H9 (cell line): ENCODE measurements around the gene CPXM1. TPM values are rescaled to one million over a fixed set of nuclear protein-coding genes. Genes with fewer than 3 reads are reported as not detected.

ENCODE experiments used
- DNase-seq: peaks from one replicate; pipeline ENCODE4 v3.0.0-alpha.2; 2017
- H2AFZ ChIP-seq: one replicate; pipeline ENCODE4 v1.6.1; 2013; ENCODE audit warnings: mild to moderate bottlenecking, low read length, control low read depth, moderate library complexity
- H2AK5ac ChIP-seq: 2 replicates; pipeline ENCODE4 v1.6.1; 2013; ENCODE audit warnings: low read length, control low read depth, mixed read lengths; ENCODE audit not compliant: insufficient read length
- H2BK120ac ChIP-seq: one replicate; pipeline ENCODE4 v1.6.1; 2013; ENCODE audit warnings: low read depth, mild to moderate bottlenecking, low read length, control low read depth, inconsistent platforms; ENCODE audit not compliant: poor library complexity, severe bottlenecking
- H2BK12ac ChIP-seq: 2 replicates; pipeline ENCODE4 v1.6.1; 2013; ENCODE audit warnings: low read length, control low read depth, mixed read lengths, low read depth; ENCODE audit not compliant: insufficient read length
- H2BK15ac ChIP-seq: 2 replicates; pipeline ENCODE4 v1.6.1; 2013; ENCODE audit warnings: low read depth, low read length, control low read depth
- H2BK20ac ChIP-seq: one replicate; pipeline ENCODE4 v1.6.1; 2013; ENCODE audit warnings: low read depth, mild to moderate bottlenecking, low read length, control low read depth, inconsistent platforms; ENCODE audit not compliant: poor library complexity, severe bottlenecking
- H2BK5ac ChIP-seq: 2 replicates; pipeline ENCODE4 v1.6.1; 2013; ENCODE audit warnings: low read length, control low read depth, mixed read lengths; ENCODE audit not compliant: insufficient read length
- H3K14ac ChIP-seq: 2 replicates; pipeline ENCODE4 v1.6.1; 2013; ENCODE audit warnings: low read length, control low read depth; ENCODE audit not compliant: insufficient read depth
- H3K18ac ChIP-seq: 2 replicates; pipeline ENCODE4 v1.6.1; 2013; ENCODE audit warnings: low read depth, mild to moderate bottlenecking, mixed read lengths, low read length, control low read depth; ENCODE audit not compliant: insufficient read length
- H3K23ac ChIP-seq: 2 replicates; pipeline ENCODE4 v1.6.1; 2013; ENCODE audit warnings: low read length, control low read depth, mixed read lengths, low read depth; ENCODE audit not compliant: insufficient read length
- H3K23me2 ChIP-seq: 2 replicates; pipeline ENCODE4 v1.6.1; 2013; ENCODE audit warnings: low read depth, mild to moderate bottlenecking, mixed read lengths, low read length, control low read depth; ENCODE audit not compliant: insufficient read length, poor library complexity, severe bottlenecking
- H3K27ac ChIP-seq: 2 replicates; pipeline ENCODE4 v1.5.1; 2013; ENCODE audit warnings: low read length, control low read depth, mixed read lengths, low read depth; ENCODE audit not compliant: insufficient read length
- H3K27me3 ChIP-seq: 2 replicates; pipeline ENCODE4 v1.6.1; 2013; ENCODE audit warnings: low read length, control low read depth, inconsistent platforms; ENCODE audit not compliant: insufficient read depth
- H3K4ac ChIP-seq: 2 replicates; pipeline ENCODE4 v1.6.1; 2013; ENCODE audit warnings: low read depth, mild to moderate bottlenecking, control low read depth, inconsistent platforms, low read length, moderate library complexity
- H3K4me1 ChIP-seq: 2 replicates; pipeline ENCODE4 v1.6.1; 2013; ENCODE audit warnings: low read length, control low read depth, inconsistent platforms; ENCODE audit not compliant: insufficient read depth
- H3K4me2 ChIP-seq: 2 replicates; pipeline ENCODE4 v1.6.1; 2013; ENCODE audit warnings: low read length, control low read depth, mixed read lengths; ENCODE audit not compliant: insufficient read length, insufficient read depth
- H3K56ac ChIP-seq: 2 replicates; pipeline ENCODE4 v1.6.1; 2013; ENCODE audit warnings: low read depth, mild to moderate bottlenecking, mixed read lengths, low read length, control low read depth; ENCODE audit not compliant: insufficient read length
- H3K79me1 ChIP-seq: 2 replicates; pipeline ENCODE4 v1.6.1; 2013; ENCODE audit warnings: low read depth, mild to moderate bottlenecking, moderate library complexity, low read length, control low read depth, inconsistent platforms; ENCODE audit not compliant: insufficient read depth, poor library complexity, severe bottlenecking
- H3K79me2 ChIP-seq: 2 replicates; pipeline ENCODE4 v1.6.1; 2013; ENCODE audit warnings: low read length, control low read depth, inconsistent platforms; ENCODE audit not compliant: insufficient read depth
- H3K9ac ChIP-seq: 2 replicates; pipeline ENCODE4 v1.6.1; 2013; ENCODE audit warnings: low read length, control low read depth, mixed read lengths; ENCODE audit not compliant: insufficient read length; ENCODE audit errors: extremely low read depth
- H3K9me3 ChIP-seq: one replicate; pipeline ENCODE4 v1.6.1; 2013; ENCODE audit warnings: low read depth, low read length, inconsistent platforms; ENCODE audit not compliant: control insufficient read depth
- H3T11ph ChIP-seq: one replicate; pipeline ENCODE4 v1.6.1; 2013; ENCODE audit warnings: mild to moderate bottlenecking, low read length, control low read depth, inconsistent platforms
- H4K20me1 ChIP-seq: one replicate; pipeline ENCODE4 v1.6.1; 2013; ENCODE audit not compliant: control insufficient read depth, insufficient read length, insufficient read depth
- H4K5ac ChIP-seq: 2 replicates; pipeline ENCODE4 v1.6.1; 2013; ENCODE audit warnings: low read depth, mild to moderate bottlenecking, mixed read lengths, low read length, control low read depth; ENCODE audit not compliant: insufficient read length
- H4K8ac ChIP-seq: replicated peaks from 2 replicates; pipeline ENCODE4 v1.6.1; 2013; ENCODE audit warnings: low read length, control low read depth, mixed read lengths, low read depth; ENCODE audit not compliant: insufficient read length
- H4K91ac ChIP-seq: 2 replicates; pipeline ENCODE4 v1.6.1; 2013; ENCODE audit warnings: low read depth, mild to moderate bottlenecking, moderate library complexity, mixed read lengths, low read length, control low read depth; ENCODE audit not compliant: insufficient read length
- H3K27ac Mint-ChIP-seq, 3 experiments: 2 replicates in 2 of 3; 3 replicates in 1 of 3; pipeline ENCODE4 v1.8.0; 2020 to 2021; ENCODE audit warnings: mixed read lengths in 3 of 3, mild to moderate bottlenecking in 1 of 3, moderate library complexity in 1 of 3
- H3K27me3 Mint-ChIP-seq: 2 replicates; pipeline ENCODE4 v1.8.0; 2021; ENCODE audit warnings: low read depth, mild to moderate bottlenecking, moderate library complexity, mixed read lengths
- H3K36me3 Mint-ChIP-seq, 3 experiments: 2 replicates in 2 of 3; 3 replicates in 1 of 3; pipeline ENCODE4 v1.8.0; 2020 to 2021; ENCODE audit warnings: low read depth in 3 of 3, mixed read lengths in 3 of 3; ENCODE audit not compliant: insufficient read depth in 1 of 3
- H3K4me1 Mint-ChIP-seq, 2 experiments: 2 replicates each; pipeline ENCODE4 v1.8.0; 2020; ENCODE audit warnings: mixed read lengths in 2 of 2
- H3K4me3 Mint-ChIP-seq, 2 experiments: 2 replicates in 1 of 2; 3 replicates in 1 of 2; pipeline ENCODE4 v1.8.0; 2020 to 2021; ENCODE audit warnings: mild to moderate bottlenecking in 2 of 2, mixed read lengths in 2 of 2, moderate library complexity in 1 of 2
- H3K9me3 Mint-ChIP-seq, 2 experiments: 2 replicates in 1 of 2; 3 replicates in 1 of 2; pipeline ENCODE4 v1.8.0; 2020; ENCODE audit warnings: mild to moderate bottlenecking in 2 of 2, mixed read lengths in 2 of 2, moderate library complexity in 1 of 2
- WGBS: extraction: QIAGEN DNeasy Blood & Tissue Kit; methylation state at CpG from one replicate; pipeline ENCODE4 v1.1.7; 2013; ENCODE audit warnings: missing lambda C conversion rate, low lambda C conversion rate, mixed read lengths; ENCODE audit not compliant: insufficient read length; ENCODE audit errors: extremely low coverage; 5-methylcytosine and 5-hydroxymethylcytosine counted together
- total RNA-seq: library from RNA; stranded (reverse); gene quantifications from 2 replicates; pipeline ENCODE4 v1.2.1, GENCODE V29; 2021
- TF ChIP-seq, protein P1 (sequence below): fragments of 200-600 bp; sonication (generic); conservative IDR thresholded peaks from 3 replicates; pipeline ENCODE4 v1.8.0; 2021; ENCODE audit warnings: antibody characterized with exemption, mild to moderate bottlenecking

Gene CPXM1
- total RNA-seq, 1 experiment from 2014 or later = 69.0 TPM

DNA sequence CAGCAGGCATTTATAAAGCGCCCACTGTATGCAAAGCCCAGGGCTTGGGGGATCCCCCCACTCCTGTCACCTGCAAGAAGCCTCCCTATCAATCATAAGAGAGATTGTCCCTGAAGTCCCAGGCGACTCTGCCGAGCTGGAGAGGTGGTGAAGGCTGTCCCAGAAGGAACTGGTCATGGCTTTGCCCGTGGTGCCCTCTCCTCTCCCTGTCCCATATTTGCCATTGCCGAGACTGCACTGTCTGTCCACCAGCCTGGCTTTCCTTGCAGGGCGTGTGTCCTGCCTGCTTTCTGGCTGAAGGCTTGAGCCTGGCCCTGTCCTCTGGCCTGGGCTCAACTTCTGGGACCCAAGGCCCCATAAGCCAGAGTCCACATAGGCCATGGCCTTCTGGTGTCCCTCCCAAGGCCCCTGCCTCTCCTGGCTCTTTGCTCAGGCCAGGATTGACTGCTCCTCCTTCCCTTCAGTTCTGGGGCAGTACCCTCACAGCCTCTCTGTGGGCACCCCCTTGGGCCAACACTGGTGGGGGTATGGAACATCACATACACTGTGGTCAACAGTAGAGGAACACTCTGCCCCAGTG is 46.9 kb downstream of the CPXM1 start:
- Histone ChIP-seq H3K18ac (no peak overlapping the region), H3T11ph (no peak overlapping the region), H2BK120ac (no peak overlapping the region), H3K23me2 (peaks cover 32% of the 10 kb centered on the region), H3K23ac (no peak overlapping the region), H3K9ac (no peak overlapping the region), H3K27ac (no peak overlapping the region), H4K20me1 (no peaks in the 10 kb centered on the region), H3K79me2 (no peaks in the 10 kb centered on the region), H2BK20ac (no peak overlapping the region), H4K8ac (no peak overlapping the region), H4K5ac (no peak overlapping the region), H3K4me1 (no peaks in the 10 kb centered on the region; the same call in 1 of the 2 replicates), H3K9me3 (no peaks in the 10 kb centered on the region), H3K14ac (no peak overlapping the region; the same call in 1 of the 2 replicates), H3K4ac (no peak overlapping the region), H3K4me2 (no peak overlapping the region), H2AFZ (no peak overlapping the region), H3K56ac (no peak overlapping the region), H2BK12ac (no peak overlapping the region), H2BK5ac (no peak overlapping the region), H4K91ac (no peak overlapping the region), H3K79me1 (no peaks in the 10 kb centered on the region), H2BK15ac (no peak overlapping the region), H2AK5ac (no peak overlapping the region), H3K27me3 (peaks cover 35% of the 10 kb centered on the region)
- Mint-ChIP-seq H3K9me3 (no peaks in the 10 kb centered on the region), H3K27me3 (peaks cover 74% of the 10 kb centered on the region), H3K27ac (no peak overlapping the region), H3K36me3 (no peaks in the 10 kb centered on the region; a peak in 1 of 7 replicates), H3K4me3 (peak overlapping the region in 1 of 2 experiments; percentile 86; a peak in 2 of 5 replicates), H3K4me1 (peaks cover 29 to 50% of the 10 kb centered on the region in 2 experiments)
- no CpG with 5 or more reads among the region's 6 CpGs for WGBS
- no peak for DNase-seq
- TF ChIP-seq, protein P1, sequence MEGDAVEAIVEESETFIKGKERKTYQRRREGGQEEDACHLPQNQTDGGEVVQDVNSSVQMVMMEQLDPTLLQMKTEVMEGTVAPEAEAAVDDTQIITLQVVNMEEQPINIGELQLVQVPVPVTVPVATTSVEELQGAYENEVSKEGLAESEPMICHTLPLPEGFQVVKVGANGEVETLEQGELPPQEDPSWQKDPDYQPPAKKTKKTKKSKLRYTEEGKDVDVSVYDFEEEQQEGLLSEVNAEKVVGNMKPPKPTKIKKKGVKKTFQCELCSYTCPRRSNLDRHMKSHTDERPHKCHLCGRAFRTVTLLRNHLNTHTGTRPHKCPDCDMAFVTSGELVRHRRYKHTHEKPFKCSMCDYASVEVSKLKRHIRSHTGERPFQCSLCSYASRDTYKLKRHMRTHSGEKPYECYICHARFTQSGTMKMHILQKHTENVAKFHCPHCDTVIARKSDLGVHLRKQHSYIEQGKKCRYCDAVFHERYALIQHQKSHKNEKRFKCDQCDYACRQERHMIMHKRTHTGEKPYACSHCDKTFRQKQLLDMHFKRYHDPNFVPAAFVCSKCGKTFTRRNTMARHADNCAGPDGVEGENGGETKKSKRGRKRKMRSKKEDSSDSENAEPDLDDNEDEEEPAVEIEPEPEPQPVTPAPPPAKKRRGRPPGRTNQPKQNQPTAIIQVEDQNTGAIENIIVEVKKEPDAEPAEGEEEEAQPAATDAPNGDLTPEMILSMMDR = no peak
